Upper lobe of left lung (tissue), 6 donors: Measurements from ENCODE around the gene RGP1. TPM values are rescaled to one million over a fixed set of nuclear protein-coding genes. Genes with fewer than 3 reads are reported as not detected.

Experiments used
- ATAC-seq, 2 donors: fragments of 200-7000 bp; cut with Tn5 transposase; one replicate each; pipeline ENCODE4 v1.9.1; 2022; ENCODE audit warnings: mild to moderate bottlenecking in 2 of 2, moderate library complexity in 2 of 2; ENCODE audit not compliant: low FRiP score in 2 of 2
- DNase-seq, 2 donors: peaks; one replicate each; pipeline ENCODE4 v3.0.0-alpha.2; 2019 to 2020
- H3K27ac ChIP-seq, 4 donors: fragments of 200-600 bp; sonication (generic); one replicate each; pipeline ENCODE4 v1.5.1; 2016 to 2019
- H3K27me3 ChIP-seq, 4 donors: fragments of 200-600 bp; sonication (generic); one replicate each; pipeline ENCODE4 v1.5.1; 2017 to 2019
- H3K36me3 ChIP-seq, 4 donors: fragments of 200-600 bp; sonication (generic); one replicate each; pipeline ENCODE4 v1.5.1; 2016 to 2019
- H3K4me1 ChIP-seq, 4 donors: fragments of 200-600 bp; sonication (generic); one replicate each; pipeline ENCODE4 v1.5.1; 2018 to 2019
- H3K4me3 ChIP-seq, 4 donors: fragments of 200-600 bp; sonication (generic); one replicate each; pipeline ENCODE4 v1.5.1; 2017 to 2019; ENCODE audit warnings: mild to moderate bottlenecking in 2 of 4, moderate library complexity in 1 of 4
- H3K9me3 ChIP-seq, 4 donors: fragments of 200-600 bp; sonication (generic); one replicate each; pipeline ENCODE4 v1.5.1; 2018 to 2019
- EP300 ChIP-seq, 4 donors: sonication (generic); formaldehyde crosslinking; IDR thresholded peaks; one replicate each; pipeline ENCODE4 v1.5.1; 2017; ENCODE audit warnings: antibody characterized with exemption in 4 of 4, control low read depth in 2 of 4
- POLR2A ChIP-seq, 4 donors: fragments of 450-650 bp; IDR thresholded peaks; one replicate each; pipeline ENCODE4 v1.5.1; 2016 to 2017; ENCODE audit warnings: antibody characterized with exemption in 4 of 4, mild to moderate bottlenecking in 2 of 4
- POLR2AphosphoS5 ChIP-seq, 2 donors: sonication (generic); formaldehyde crosslinking; IDR thresholded peaks; one replicate each; pipeline ENCODE4 v1.5.1; 2017; ENCODE audit warnings: antibody characterized with exemption in 2 of 2
- WGBS, 2 donors: methylation state at CpG; one replicate each; pipeline ENCODE4 v1.1.5; 2017 to 2018; 5-methylcytosine and 5-hydroxymethylcytosine counted together
- total RNA-seq, 6 donors: library from RNA; depleted of rRNA in 4 of 6; stranded (reverse); fragments of >200 nt in 4 of 6; gene quantifications; one replicate each; pipeline versions ENCODE4 v1.1.0 to v1.2.1, GENCODE V29; 2016 to 2021
- TF ChIP-seq, protein P1 (sequence below), 6 experiments: fragments of 450-650 bp in 4 of 6; fragments of 200-600 bp in 2 of 6; sonication (generic) in 2 of 6; IDR thresholded peaks; one replicate each; pipeline ENCODE4 v1.5.1; 2016 to 2019; ENCODE audit warnings: antibody characterized with exemption in 6 of 6
- donor health status: DM: no; HTN: no; CAD: no; lungs with moderate emphysema.
- donor health status: DM: no; HTN: yes; CAD: no; lungs with severe emphysema.

RGP1 gene
- total RNA-seq, 6 donors from 2014 or later = 20.1 to 34.4 (median 23.5) TPM

DNA sequence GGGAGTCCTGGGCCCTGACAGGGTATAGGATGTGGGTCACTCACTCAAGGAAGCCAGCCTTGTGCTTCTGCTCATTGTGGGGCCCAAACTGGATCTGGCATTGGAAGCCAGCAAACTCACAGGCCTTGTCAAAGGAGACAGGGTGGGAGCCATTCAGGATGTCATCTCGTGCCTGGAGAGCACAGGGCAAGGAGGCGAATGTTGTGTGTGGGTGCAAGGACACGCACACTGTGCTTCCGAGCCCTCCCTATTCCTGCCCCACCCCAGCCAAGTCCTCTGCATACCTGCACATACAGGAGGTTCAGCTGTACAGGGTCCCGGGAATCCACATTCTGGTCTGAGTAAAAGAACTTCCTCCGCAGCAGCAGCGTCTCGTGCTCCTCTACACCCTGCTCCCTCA lies 25.2 kb upstream of the RGP1 start:
- H3K27me3 ChIP-seq = no peaks in the 10 kb centered on the region
- WGBS, 2 donors = 95 to 100% methylated on average over 6 to 8 of the region's 8 CpGs
- no peak for TF ChIP-seq POLR2AphosphoS5 (IDR thresholded peaks at IDR 0.05)
- no peak for TF ChIP-seq POLR2A (IDR thresholded peaks at IDR 0.05)
- TF ChIP-seq, protein P1, sequence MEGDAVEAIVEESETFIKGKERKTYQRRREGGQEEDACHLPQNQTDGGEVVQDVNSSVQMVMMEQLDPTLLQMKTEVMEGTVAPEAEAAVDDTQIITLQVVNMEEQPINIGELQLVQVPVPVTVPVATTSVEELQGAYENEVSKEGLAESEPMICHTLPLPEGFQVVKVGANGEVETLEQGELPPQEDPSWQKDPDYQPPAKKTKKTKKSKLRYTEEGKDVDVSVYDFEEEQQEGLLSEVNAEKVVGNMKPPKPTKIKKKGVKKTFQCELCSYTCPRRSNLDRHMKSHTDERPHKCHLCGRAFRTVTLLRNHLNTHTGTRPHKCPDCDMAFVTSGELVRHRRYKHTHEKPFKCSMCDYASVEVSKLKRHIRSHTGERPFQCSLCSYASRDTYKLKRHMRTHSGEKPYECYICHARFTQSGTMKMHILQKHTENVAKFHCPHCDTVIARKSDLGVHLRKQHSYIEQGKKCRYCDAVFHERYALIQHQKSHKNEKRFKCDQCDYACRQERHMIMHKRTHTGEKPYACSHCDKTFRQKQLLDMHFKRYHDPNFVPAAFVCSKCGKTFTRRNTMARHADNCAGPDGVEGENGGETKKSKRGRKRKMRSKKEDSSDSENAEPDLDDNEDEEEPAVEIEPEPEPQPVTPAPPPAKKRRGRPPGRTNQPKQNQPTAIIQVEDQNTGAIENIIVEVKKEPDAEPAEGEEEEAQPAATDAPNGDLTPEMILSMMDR (IDR thresholded peaks at IDR 0.05) = no peak
- TF ChIP-seq EP300 (IDR thresholded peaks at IDR 0.05) = no peak
- H3K4me3 ChIP-seq = no peak overlapping the region
- no peak overlapping the region for H3K27ac ChIP-seq
- ATAC-seq (no peak), DNase-seq (no peak)
- no peaks in the 10 kb centered on the region for H3K9me3 ChIP-seq
- peaks cover 27 to 33% (median 28%) of the 10 kb centered on the region in 4 donors for H3K4me1 ChIP-seq
- peaks cover 55 to 75% (median 70%) of the 10 kb centered on the region in 4 donors for H3K36me3 ChIP-seq

DNA sequence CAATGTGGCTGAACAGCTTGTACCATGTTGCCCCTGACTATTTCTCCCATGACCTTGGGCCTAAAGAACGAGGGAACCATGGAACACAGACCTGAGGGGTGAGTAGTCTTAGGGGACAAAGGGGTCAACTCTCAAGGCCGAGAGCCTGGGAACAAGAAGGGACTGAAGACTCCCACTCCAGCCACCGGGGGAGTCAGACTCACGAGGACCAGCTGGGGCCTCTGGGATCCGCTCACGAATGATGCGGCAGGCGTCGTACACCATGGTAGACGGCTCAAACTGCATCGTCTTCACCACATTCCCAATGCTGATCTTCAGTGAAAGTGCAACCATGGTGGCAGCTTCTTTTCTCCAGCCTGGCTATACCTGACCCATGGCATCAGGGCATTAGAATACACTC lies 23.7 kb upstream of the RGP1 start:
- Histone ChIP-seq H3K4me3 (no peak overlapping the region), H3K36me3 (peaks cover 41 to 60% (median 56%) of the 10 kb centered on the region in 4 donors)

DNA sequence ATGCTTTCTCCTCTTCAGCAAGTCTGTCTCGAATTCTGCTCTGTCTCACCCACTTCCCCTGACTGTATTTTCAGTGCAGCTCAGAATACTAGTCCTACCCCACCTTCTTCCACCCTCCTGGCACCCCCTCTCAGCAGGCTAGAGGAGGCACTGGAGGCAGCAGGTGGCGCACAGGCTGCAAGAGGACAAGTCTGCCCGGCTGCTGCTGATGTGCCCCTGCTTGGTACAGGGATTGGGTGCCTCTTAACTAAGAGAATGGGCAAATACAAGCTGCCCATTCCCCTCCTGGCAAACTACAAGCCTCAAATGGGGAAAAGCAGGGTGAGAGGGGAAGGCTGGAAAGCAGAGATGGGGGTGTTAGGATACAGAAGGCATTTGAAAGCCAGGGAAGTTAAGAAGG lies 22.2 kb upstream of the RGP1 start:
- DNase-seq (peak in 1 of 2 donors; percentile 60), ATAC-seq (no peak)
- H3K9me3 ChIP-seq = no peaks in the 10 kb centered on the region
- H3K27me3 ChIP-seq = no peaks in the 10 kb centered on the region
- peaks cover 46 to 56% (median 50%) of the 10 kb centered on the region in 4 donors for H3K4me1 ChIP-seq
- peak overlapping the region; percentile 94 to 99 (median 97) for H3K27ac ChIP-seq
- TF ChIP-seq POLR2A (IDR thresholded peaks at IDR 0.05) (no peak), EP300 (IDR thresholded peaks at IDR 0.05) (no peak), POLR2AphosphoS5 (IDR thresholded peaks at IDR 0.05) (no peak)
- TF ChIP-seq, protein P1 (IDR thresholded peaks at IDR 0.05) = no peak
- peaks cover 26 to 45% (median 40%) of the 10 kb centered on the region in 4 donors for H3K36me3 ChIP-seq
- peak overlapping the region in 2 of 4 donors; percentile 63 to 85 for H3K4me3 ChIP-seq
- WGBS, 2 donors = 27 to 43% methylated on average over 3 of the region's 3 CpGs

More for the DNA sequence above, 23.7 kb upstream of the RGP1 start:
- Histone ChIP-seq H3K4me1 (peaks cover 40 to 47% (median 42%) of the 10 kb centered on the region in 4 donors), H3K27me3 (no peaks in the 10 kb centered on the region), H3K9me3 (no peaks in the 10 kb centered on the region), H3K27ac (no peak overlapping the region)
- no peak for ATAC-seq
- DNase-seq = no peak
- 95 to 96% methylated on average over 11 of the region's 11 CpGs for WGBS, 2 donors
- TF ChIP-seq, protein P1 (IDR thresholded peaks at IDR 0.05) = no peak
- TF ChIP-seq POLR2AphosphoS5 (IDR thresholded peaks at IDR 0.05) (no peak), EP300 (IDR thresholded peaks at IDR 0.05) (no peak), POLR2A (IDR thresholded peaks at IDR 0.05) (no peak)

DNA sequence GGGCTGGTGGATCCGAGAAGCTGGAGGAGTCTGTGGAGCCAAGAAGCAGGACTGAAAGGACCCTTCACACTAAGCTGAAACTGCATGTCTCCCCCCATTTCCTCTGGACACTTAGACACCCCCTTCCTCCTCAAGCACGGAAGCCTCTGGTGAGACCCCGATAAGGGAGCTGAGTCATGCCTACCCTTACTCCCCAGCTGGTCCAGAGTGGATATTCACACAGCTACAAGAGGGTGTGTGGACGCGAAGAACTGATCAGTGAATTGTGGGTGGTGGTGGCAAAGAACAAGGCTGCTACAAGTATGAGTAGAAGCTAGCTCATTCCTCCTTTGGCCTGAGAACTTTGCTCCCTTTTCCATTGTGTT lies 21.4 kb upstream of the RGP1 start:
- no peaks in the 10 kb centered on the region for H3K9me3 ChIP-seq
- TF ChIP-seq POLR2A (IDR thresholded peaks at IDR 0.05) = no peak
- TF ChIP-seq EP300 (IDR thresholded peaks at IDR 0.05) = no peak
- no peak for TF ChIP-seq POLR2AphosphoS5 (IDR thresholded peaks at IDR 0.05)
- TF ChIP-seq, protein P1 (IDR thresholded peaks at IDR 0.05) = no peak
- ATAC-seq (no peak), DNase-seq (no peak)
- H3K4me1 ChIP-seq = peaks cover 46 to 56% (median 50%) of the 10 kb centered on the region in 4 donors
- 19 to 21% methylated on average over 5 of the region's 5 CpGs for WGBS, 2 donors
- H3K27ac ChIP-seq = peak overlapping the region; percentile 94 to 99 (median 97)
- no peaks in the 10 kb centered on the region for H3K27me3 ChIP-seq
- H3K4me3 ChIP-seq = peak overlapping the region in 3 of 4 donors; percentile 11 to 85 (median 63)
- H3K36me3 ChIP-seq = peaks cover 21 to 38% (median 33%) of the 10 kb centered on the region in 4 donors
